GM19395 (cell line): ENCODE results near the gene ENDOD1.

Experiments
- ATAC-seq: cut with Tn5 transposase; IDR thresholded peaks from one replicate; pipeline ENCODE4 v1.9.1; 2021; ENCODE audit warnings: mild to moderate bottlenecking, moderate library complexity; ENCODE audit not compliant: unreplicated experiment

Gene ENDOD1

GRCh38 chr11:95161248-95161647 is 71.6 kb downstream of the ENDOD1 start:
- no peak for ATAC-seq

- no peak for ATAC-seq
Observed at GRCh38 chr11:95163106-95163505, 73.5 kb downstream of the ENDOD1 start.

GRCh38 chr11:95165638-95166037 is 76.0 kb downstream of the ENDOD1 start:
- no peak for ATAC-seq

- ATAC-seq = no peak
Observed at GRCh38 chr11:95166781-95167180, 77.1 kb downstream of the ENDOD1 start.

- ATAC-seq = no peak
Observed at GRCh38 chr11:95170294-95170693, 80.6 kb downstream of the ENDOD1 start.

DNA sequence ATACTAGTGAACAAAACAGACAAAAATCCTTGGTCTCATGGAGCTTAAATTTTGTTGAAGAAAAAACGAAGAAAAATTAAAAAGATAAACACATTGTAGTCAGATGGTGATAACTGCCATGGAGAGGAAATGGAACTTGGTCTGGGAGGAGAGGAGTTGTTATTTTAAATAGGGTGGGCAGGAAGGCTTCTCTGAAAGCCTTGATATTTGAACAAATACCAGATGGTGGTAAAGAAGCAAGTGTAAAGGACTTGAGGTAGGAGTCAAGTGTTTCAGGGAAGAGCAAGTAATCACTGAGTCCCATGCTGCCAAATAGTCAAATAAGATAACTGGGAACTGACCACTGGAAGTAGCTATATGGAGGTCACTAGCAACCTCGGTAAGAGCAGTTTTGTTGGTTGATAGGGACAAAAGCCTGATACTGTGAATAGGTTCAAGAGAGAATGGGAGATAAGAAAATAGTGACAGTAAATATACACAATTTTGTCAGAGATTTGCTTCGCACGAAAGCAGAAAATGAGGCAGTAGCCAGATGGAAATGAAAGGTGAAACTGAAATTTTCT is 86.3 kb downstream of the ENDOD1 start:
- no peak for ATAC-seq
